Measurements from ENCODE around the gene ZNF443.

ZNF443 gene

GRCh38 chr19:12440541-12441316 is at the start of gene ZNF443:
ZNF443 (minus strand) TSS chr19:12441021; CDS start chr19:12440914, 107 bp downstream.
- no peak for TF ChIP-seq CTCF (IDR thresholded peaks at IDR 0.05)

GRCh38 chr19:12485571-12485970 is 44.8 kb upstream of the ZNF443 start:
- TF ChIP-seq CTCF (IDR thresholded peaks at IDR 0.05) = no peak

- no peak for TF ChIP-seq CTCF (IDR thresholded peaks at IDR 0.05)
Observed at GRCh38 chr19:12485052-12485416, 44.2 kb upstream of the ZNF443 start.

GRCh38 chr19:12484371-12485051 is 43.7 kb upstream of the ZNF443 start, which contains the start of gene ZNF709:
ZNF709 (minus strand) TSS chr19:12484816; CDS start chr19:12484657, 159 bp downstream.
- no peak for TF ChIP-seq CTCF (IDR thresholded peaks at IDR 0.05)

GRCh38 chr19:12484011-12484370 is 43.2 kb upstream of the ZNF443 start:
- TF ChIP-seq CTCF (IDR thresholded peaks at IDR 0.05) = no peak

- no peak for TF ChIP-seq CTCF (IDR thresholded peaks at IDR 0.05)
Observed at GRCh38 chr19:12482509-12482886, 41.7 kb upstream of the ZNF443 start.

- no peak for TF ChIP-seq CTCF (IDR thresholded peaks at IDR 0.05)
Observed at GRCh38 chr19:12481781-12482508, 41.1 kb upstream of the ZNF443 start.
